Adipocyte (in vitro differentiated cells): Measurements from ENCODE around the gene LRG1.
A peak's percentile ranks its signal among the peaks of the same experiment; 100 is the strongest.
"Not testable (repeated sequence)": the region's sequence is repeated elsewhere in the genome, so short reads cannot be mapped to it uniquely, and the experiment has no call there.

Experiments
- DNase-seq: peaks from one replicate; pipeline ENCODE4 v3.0.0-alpha.2; 2015; ENCODE audit warnings: low read depth
- H3K27me3 ChIP-seq: replicated peaks from 2 replicates; pipeline ENCODE4 v1.7.0; 2013; ENCODE audit warnings: mild to moderate bottlenecking, low read length, moderate library complexity; ENCODE audit not compliant: control insufficient read depth, insufficient read depth
- H3K36me3 ChIP-seq: 2 replicates; pipeline ENCODE4 v1.7.0; 2013; ENCODE audit warnings: low read length, mild to moderate bottlenecking, moderate library complexity; ENCODE audit not compliant: control insufficient read depth, insufficient read depth, severe bottlenecking
- H3K4me1 ChIP-seq: 2 replicates; pipeline ENCODE4 v1.7.0; 2013; ENCODE audit warnings: mild to moderate bottlenecking, low read length, moderate library complexity; ENCODE audit not compliant: control insufficient read depth, insufficient read depth
- H3K4me3 ChIP-seq: 2 replicates; pipeline ENCODE4 v1.7.0; 2013; ENCODE audit warnings: mild to moderate bottlenecking, low read length, moderate library complexity
- H3K9ac ChIP-seq: 2 replicates; pipeline ENCODE4 v1.7.0; 2013; ENCODE audit warnings: mild to moderate bottlenecking, low read length, moderate library complexity
- H3K9me3 ChIP-seq: 2 replicates; pipeline ENCODE4 v1.7.0; 2013; ENCODE audit warnings: mild to moderate bottlenecking, low read length, moderate library complexity; ENCODE audit not compliant: control insufficient read depth

Gene LRG1

GRCh38 chr19:4534836-4535658 is 4.8 kb downstream of the LRG1 start, which contains the start of gene PLIN5:
Gene PLIN5 (minus strand): TSS chr19:4535224. CDS start chr19:4534074, 1,150 bp downstream.
- Histone ChIP-seq H3K9ac (peak within 1 kb of the TSS; percentile 56), H3K4me1 (peaks cover 17% of the 10 kb centered on the region), H3K36me3 (no peaks in the 10 kb centered on the region), H3K4me3 (peak within 1 kb of the TSS; percentile 74), H3K27me3 (peaks cover 47% of the 10 kb centered on the region), H3K9me3 (no peaks in the 10 kb centered on the region)
- peak; percentile 37 for DNase-seq

GRCh38 chr19:4533835-4534424 is 5.9 kb downstream of the LRG1 start:
- Histone ChIP-seq H3K27me3 (peaks cover 42% of the 10 kb centered on the region), H3K9ac (no peak overlapping the region), H3K36me3 (no peaks in the 10 kb centered on the region), H3K4me3 (peak overlapping the region; percentile 74), H3K9me3 (no peaks in the 10 kb centered on the region), H3K4me1 (peaks cover 13% of the 10 kb centered on the region)
- no peak for DNase-seq

DNA sequence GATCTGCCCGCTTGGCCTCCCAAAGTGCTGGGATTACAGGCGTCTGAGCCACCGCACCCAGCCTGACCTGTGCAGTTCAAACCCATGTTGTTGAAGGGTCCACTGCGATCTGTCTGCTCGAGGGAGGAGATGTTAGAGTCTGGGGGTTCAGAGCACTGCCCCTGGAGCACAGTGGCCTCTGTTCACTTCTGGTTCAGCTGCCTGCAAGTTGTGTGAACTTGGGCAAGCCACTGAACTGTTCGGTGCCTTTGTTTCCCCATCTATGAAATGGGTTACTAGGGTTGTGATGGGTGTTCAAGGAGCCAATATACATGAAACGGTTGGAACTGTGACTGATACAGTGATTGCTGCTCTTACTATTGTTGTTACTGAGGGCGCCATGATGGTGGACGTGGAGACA is 6.5 kb downstream of the LRG1 start:
- no peak overlapping the region for H3K9ac ChIP-seq
- H3K36me3 ChIP-seq, result no peaks in the 10 kb centered on the region
- DNase-seq, result no peak
- no peaks in the 10 kb centered on the region for H3K9me3 ChIP-seq
- no peak overlapping the region for H3K4me3 ChIP-seq
- H3K4me1 ChIP-seq, result peaks cover 13% of the 10 kb centered on the region
- peaks cover 36% of the 10 kb centered on the region for H3K27me3 ChIP-seq

DNA sequence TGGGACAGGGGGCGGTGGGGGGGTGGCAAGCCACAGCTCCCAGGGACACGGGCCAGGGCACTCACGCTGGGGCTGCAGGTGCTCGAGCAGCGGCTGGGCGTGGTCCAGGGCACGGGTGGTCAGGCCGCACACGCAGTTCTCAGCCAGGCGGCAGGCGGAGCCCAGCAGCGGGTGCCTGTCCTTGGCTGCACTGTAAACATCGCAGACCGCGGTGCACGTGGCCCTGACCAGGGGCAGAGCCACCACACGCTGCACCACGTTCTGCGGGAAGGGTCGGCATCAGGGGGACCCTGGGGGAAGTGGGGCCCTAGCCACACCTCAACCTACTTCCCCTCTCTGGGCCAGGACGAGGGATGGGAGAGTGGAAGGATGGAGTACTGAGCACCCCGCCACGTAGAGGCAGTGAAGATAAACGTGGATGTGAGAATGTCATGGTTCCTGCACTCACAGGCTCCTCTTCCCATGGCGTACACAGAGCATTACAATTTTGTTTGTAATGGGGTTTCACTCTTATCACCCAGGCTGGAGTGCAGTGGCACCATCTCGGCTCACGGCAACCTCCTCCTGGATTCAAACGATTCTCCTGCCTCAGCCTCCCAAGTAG is 8.2 kb downstream of the LRG1 start:
- DNase-seq, result no peak
- Histone ChIP-seq H3K4me1 (peaks cover 8% of the 10 kb centered on the region), H3K9me3 (no peaks in the 10 kb centered on the region), H3K36me3 (no peaks in the 10 kb centered on the region), H3K9ac (no peak overlapping the region), H3K27me3 (peaks cover 25% of the 10 kb centered on the region), H3K4me3 (no peak overlapping the region)

- Histone ChIP-seq H3K4me1 (peaks cover 2% of the 10 kb centered on the region), H3K4me3 (no peak overlapping the region), H3K36me3 (no peaks in the 10 kb centered on the region), H3K27me3 (peaks cover 11% of the 10 kb centered on the region), H3K9ac (no peak overlapping the region), H3K9me3 (no peaks in the 10 kb centered on the region)
- DNase-seq, result no peak
These were observed 9.8 kb downstream of the LRG1 start for GRCh38 chr19:4529924-4530522.

DNA sequence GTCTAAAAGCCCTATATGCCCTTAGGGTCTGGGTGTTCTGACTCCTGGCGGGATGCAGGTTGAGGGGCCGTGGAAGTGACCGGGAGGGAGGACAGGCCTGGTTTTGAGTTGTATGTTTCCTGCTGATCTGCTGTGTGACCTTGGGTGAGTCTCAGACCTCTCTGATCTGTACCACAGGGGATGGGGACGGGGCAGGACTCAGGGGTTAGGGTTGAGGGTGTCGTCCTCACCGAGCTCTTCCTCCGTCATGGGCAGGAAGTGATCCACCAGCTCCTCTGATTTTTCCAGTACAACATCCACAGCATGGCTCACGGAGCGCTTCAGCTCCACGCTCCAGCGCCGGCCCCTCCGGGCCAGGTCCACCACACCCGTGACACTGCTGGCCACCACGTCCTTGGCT is 11.0 kb downstream of the LRG1 start:
- Histone ChIP-seq H3K36me3 (no peaks in the 10 kb centered on the region), H3K9ac (no peak overlapping the region), H3K27me3 (no peaks in the 10 kb centered on the region), H3K4me3 (no peak overlapping the region), H3K9me3 (no peaks in the 10 kb centered on the region), H3K4me1 (no peaks in the 10 kb centered on the region)
- no peak for DNase-seq

DNA sequence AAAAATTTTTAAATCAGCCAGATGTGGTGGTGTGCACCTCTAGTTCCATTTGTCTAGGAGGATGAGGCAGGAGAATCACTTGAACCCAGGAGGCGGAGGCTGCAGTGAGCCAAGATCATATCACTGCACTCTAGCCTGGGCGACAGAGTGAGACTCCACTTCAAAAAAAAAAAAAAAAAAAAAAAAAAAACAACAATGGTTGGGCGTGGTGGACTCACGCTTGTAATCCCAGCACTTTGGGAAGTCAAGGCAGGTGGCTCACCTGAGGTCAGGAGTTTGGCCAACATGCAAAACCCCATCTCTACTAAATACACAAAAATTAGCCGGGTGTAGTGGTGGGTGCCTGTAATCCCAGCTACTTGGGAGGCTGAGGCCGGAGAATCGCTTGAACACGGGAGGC is 12.5 kb downstream of the LRG1 start:
- not testable (repeated sequence) for H3K9me3 ChIP-seq, H3K4me3 ChIP-seq, H3K36me3 ChIP-seq, DNase-seq, H3K9ac ChIP-seq, H3K27me3 ChIP-seq
- peaks cover 12% of the 10 kb centered on the region for H3K4me1 ChIP-seq

GRCh38 chr19:4525563-4526002 is 14.3 kb downstream of the LRG1 start:
- Histone ChIP-seq H3K4me3 (no peak overlapping the region), H3K9me3 (no peaks in the 10 kb centered on the region), H3K9ac (no peak overlapping the region), H3K36me3 (no peaks in the 10 kb centered on the region), H3K4me1 (peaks cover 29% of the 10 kb centered on the region), H3K27me3 (no peaks in the 10 kb centered on the region)
- no peak for DNase-seq

DNA sequence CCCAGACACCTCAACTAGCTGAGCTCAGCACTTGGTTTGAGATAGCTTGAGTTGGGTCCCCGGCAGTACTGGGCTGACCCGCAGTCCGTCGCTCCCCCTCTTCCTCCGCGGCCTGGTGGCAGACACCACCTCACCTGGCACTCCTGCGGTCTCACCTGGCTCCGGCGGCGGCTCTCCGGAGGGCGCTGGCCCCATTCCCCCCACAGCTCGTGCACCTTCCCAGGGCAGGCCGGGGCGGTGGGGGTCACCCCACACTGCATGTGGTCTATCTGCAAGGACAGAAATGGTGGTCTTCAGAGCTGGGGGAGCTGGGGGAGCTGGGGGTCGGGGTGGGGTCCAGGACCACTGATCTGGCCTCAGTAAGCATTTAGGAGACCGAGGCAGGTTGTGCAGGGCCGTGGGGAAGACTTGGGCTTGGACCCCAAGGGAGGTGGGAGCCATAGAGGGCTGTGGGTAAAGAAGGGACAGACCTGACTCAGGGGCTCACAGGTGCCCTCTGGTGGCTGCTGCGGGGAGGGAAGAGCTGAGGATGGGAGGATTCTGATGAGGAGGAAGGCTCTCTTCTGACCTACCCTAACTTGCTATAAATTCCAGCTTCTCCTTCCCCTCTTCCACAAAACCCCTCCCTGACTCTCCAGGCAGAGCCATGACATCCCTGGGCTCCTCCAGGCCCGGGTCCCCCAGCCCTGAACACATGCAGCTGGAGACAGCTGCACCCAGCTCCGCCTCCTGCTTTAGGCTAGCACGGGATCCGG is 14.9 kb downstream of the LRG1 start:
- peak; percentile 67 for DNase-seq
- peaks cover 31% of the 10 kb centered on the region for H3K4me1 ChIP-seq
- H3K27me3 ChIP-seq, result no peaks in the 10 kb centered on the region
- H3K9ac ChIP-seq, result no peak overlapping the region
- no peak overlapping the region for H3K4me3 ChIP-seq
- H3K9me3 ChIP-seq, result no peaks in the 10 kb centered on the region
- no peaks in the 10 kb centered on the region for H3K36me3 ChIP-seq

DNA sequence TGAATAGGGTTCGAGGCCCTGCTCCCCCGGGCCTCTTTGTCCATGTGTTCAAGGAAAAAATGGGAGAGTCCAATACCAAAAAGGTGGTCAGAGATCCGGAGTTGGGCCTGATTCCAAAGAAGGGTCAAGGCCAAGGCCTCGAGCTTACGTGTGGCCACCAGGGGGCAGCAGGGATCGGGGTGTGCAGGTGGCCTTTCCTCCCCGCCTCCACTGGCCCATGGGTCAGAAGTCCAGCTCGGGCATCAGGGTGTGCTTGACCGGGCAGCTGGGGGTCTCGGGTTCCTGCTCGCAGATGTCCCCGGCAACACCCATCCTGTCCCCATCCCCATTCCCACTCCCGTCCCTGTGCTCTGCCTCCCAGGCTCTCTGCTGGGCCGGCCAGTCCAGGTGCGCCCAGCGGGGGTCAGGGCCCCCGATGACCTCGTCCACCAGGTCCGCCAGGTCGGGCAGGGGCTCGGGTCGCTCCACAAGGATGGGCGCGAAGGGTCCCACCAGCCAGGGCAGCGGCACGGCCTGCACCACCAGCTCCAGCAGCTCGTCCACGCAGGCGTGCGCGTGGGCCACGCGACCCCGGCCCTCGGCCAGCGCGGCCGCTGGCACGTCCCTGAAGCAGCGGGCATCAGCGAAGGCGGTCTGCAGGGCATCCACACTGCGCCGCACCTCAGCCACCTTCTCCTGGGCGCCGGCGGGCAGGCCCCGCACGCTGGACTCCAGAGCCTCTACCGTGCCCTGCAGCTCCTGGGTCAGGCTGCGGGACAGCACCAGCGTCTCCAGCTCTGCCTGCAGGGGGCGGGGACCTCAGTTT is 16.3 kb downstream of the LRG1 start:
- no peaks in the 10 kb centered on the region for H3K36me3 ChIP-seq
- H3K9ac ChIP-seq, result peak overlapping the region; percentile 81
- H3K9me3 ChIP-seq, result no peaks in the 10 kb centered on the region
- H3K4me3 ChIP-seq, result no peak overlapping the region
- peaks cover 45% of the 10 kb centered on the region for H3K4me1 ChIP-seq
- DNase-seq, result peak; percentile 49
- no peaks in the 10 kb centered on the region for H3K27me3 ChIP-seq
